ENCODE data around the gene TCEAL1. TPM values are rescaled to one million over a fixed set of nuclear protein-coding genes. Genes with fewer than 3 reads are reported as not detected.

Gene TCEAL1
- total and polyA plus RNA-seq, 4 donors: 23.8 to 33.4 (median 28.2) TPM

DNA sequence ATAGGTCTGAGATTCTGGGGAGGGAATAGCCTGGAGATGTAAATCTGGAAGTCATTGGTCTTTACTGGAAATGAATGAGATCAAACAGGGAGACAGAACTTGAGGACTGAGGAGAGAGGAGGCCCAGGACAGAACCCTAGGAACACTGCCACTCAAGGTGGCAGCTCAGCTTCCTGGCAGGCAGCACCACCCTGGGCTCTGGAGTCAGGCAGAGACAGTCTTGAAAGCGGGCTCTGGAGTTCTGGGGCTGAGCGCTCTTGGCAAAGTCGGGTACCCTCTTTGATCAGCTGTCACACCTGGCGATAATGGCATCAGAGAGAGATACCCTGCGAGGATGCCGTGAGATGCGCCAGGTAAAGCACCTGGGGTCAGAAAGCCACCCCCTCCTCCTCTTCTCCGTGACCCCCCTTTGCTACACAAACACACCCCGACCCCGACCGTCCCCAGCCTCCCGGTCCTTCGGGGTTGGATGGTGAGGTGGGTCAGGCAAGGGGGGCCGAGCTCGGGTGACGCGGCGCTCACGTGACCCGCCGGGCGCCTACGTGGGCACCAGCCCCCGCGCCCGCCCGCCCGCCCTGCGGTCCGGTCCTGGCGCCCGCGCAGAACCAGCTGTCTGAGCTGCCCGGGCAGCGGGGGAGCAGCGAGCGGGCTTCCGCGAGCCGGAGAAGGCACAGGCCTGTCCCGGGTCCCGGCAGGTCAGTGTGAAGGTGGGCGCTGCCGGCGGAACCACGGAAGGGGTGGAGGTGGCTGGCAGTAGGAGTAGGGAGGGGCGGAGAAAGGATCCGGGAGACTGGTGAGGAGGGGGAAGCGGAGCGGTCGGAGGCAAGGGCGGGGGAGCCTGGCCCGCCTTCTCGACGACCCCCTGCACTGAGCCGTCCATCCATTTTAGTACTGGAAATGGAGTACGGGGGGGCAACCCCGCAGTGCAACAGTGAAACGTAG, 21.1 kb upstream of the TCEAL1 start, which contains the start of gene TCEAL3:
TSS of gene TCEAL3 (plus strand) at position 600 of the 942 bp plus-strand sequence. CDS start 1,102 bp downstream, outside the sequence.
- H3K9ac ChIP-seq (ENCODE audit: insufficient read depth in 1 of 2, low read length in 2 of 2): peak within 1 kb of the TSS; percentile 56 to 77
- peak; percentile 70 for ATAC-seq (ENCODE audit: insufficient read depth, low FRiP score)
- peaks cover 0 to 2% (median 0%) of the 10 kb centered on the region in 4 donors for H3K9me3 ChIP-seq (ENCODE audit: control insufficient read depth in 4 of 4, insufficient read depth in 3 of 4, low read length in 3 of 4)
- H3K4me3 ChIP-seq: peak within 1 kb of the TSS; percentile 77
- TF ChIP-seq CTCF (IDR thresholded peaks at IDR 0.05; ENCODE audit: control extremely low read depth, extremely low read depth): no peak
- peak within 1 kb of the TSS; percentile 87 to 94 for H3K27ac ChIP-seq (ENCODE audit: low read depth in 1 of 2, low read length in 1 of 2)
- H3K4me1 ChIP-seq (ENCODE audit: control insufficient read depth in 5 of 5, insufficient read depth in 5 of 5, low read length in 5 of 5): peaks cover 0 to 4% (median 0%) of the 10 kb centered on the region in 5 donors
- H3K27me3 ChIP-seq (ENCODE audit: control insufficient read depth in 3 of 3, insufficient read depth in 3 of 3, low read length in 2 of 3): peaks cover 0 to 18% (median 18%) of the 10 kb centered on the region in 3 donors
- peak; percentile 56 to 70 (median 61) for DNase-seq
- H3K36me3 ChIP-seq (ENCODE audit: control insufficient read depth in 4 of 4, insufficient read depth in 4 of 4, low read length in 4 of 4): no peaks in the 10 kb centered on the region
- 2 to 19% methylated on average over 24 to 59 of the region's 59 CpGs for WGBS, 2 donors

DNA sequence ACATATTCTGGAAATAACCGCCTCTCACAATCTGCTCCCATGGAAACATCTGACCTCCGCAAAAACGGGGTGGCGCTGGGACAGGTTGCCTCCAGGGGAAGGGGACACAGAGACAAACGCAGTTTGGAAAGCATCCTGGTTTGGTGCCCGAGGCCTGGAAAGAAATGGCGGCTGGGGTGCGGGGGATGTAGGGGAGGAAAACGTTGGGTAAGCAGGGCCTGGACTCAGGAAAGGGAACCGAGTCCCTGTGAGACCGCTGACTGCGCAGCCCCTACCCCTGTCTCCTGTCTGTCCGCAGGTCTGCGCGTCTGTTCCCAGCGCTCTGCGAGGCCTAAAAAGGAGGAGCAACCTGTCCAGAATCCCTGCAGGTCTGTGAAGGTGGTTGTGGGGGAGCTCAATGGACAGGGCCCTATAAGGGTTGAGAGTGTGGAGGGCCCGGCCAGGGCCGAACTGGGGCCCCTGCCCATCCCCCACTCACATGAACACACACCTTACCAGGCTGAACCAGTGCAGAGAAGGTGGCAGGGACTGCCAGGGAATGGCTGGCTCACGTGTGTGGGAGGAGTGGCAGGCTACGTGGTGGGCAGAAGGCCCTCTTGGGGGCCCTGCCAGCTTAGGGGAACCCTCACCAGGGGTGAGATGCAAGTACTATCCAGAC, 20.3 kb upstream of the TCEAL1 start:
- peak in 2 of 3 donors; percentile 6 to 15 for DNase-seq
- peaks cover 0 to 2% (median 0%) of the 10 kb centered on the region in 4 donors for H3K9me3 ChIP-seq (ENCODE audit: control insufficient read depth in 4 of 4, insufficient read depth in 3 of 4, low read length in 3 of 4)
- H3K9ac ChIP-seq (ENCODE audit: insufficient read depth in 1 of 2, low read length in 2 of 2): peak overlapping the region; percentile 17 to 26
- peaks cover 0 to 18% (median 16%) of the 10 kb centered on the region in 3 donors for H3K27me3 ChIP-seq (ENCODE audit: control insufficient read depth in 3 of 3, insufficient read depth in 3 of 3, low read length in 2 of 3)
- TF ChIP-seq CTCF (IDR thresholded peaks at IDR 0.05; ENCODE audit: control extremely low read depth, extremely low read depth): no peak
- H3K27ac ChIP-seq (ENCODE audit: low read depth in 1 of 2, low read length in 1 of 2): peak overlapping the region; percentile 87 to 94
- peaks cover 0 to 4% (median 0%) of the 10 kb centered on the region in 5 donors for H3K4me1 ChIP-seq (ENCODE audit: control insufficient read depth in 5 of 5, insufficient read depth in 5 of 5, low read length in 5 of 5)
- WGBS, 2 donors: 11 to 19% methylated on average over 16 to 21 of the region's 21 CpGs
- H3K36me3 ChIP-seq (ENCODE audit: control insufficient read depth in 4 of 4, insufficient read depth in 4 of 4, low read length in 4 of 4): no peaks in the 10 kb centered on the region
- peak overlapping the region; percentile 77 for H3K4me3 ChIP-seq
- peak; percentile 34 for ATAC-seq (ENCODE audit: insufficient read depth, low FRiP score)

GRCh38 chrX:103610282-103610681, 18.5 kb upstream of the TCEAL1 start:
- no peak overlapping the region for H3K27ac ChIP-seq (ENCODE audit: low read depth in 1 of 2, low read length in 1 of 2)
- peaks cover 0 to 1% (median 0%) of the 10 kb centered on the region in 4 donors for H3K36me3 ChIP-seq (ENCODE audit: control insufficient read depth in 4 of 4, insufficient read depth in 4 of 4, low read length in 4 of 4)
- no peak for DNase-seq
- H3K4me3 ChIP-seq: no peak overlapping the region
- TF ChIP-seq CTCF (IDR thresholded peaks at IDR 0.05; ENCODE audit: control extremely low read depth, extremely low read depth): no peak
- H3K9ac ChIP-seq (ENCODE audit: insufficient read depth in 1 of 2, low read length in 2 of 2): no peak overlapping the region
- peaks cover 0 to 2% (median 0%) of the 10 kb centered on the region in 4 donors for H3K9me3 ChIP-seq (ENCODE audit: control insufficient read depth in 4 of 4, insufficient read depth in 3 of 4, low read length in 3 of 4)
- peaks cover 0 to 16% (median 14%) of the 10 kb centered on the region in 3 donors for H3K27me3 ChIP-seq (ENCODE audit: control insufficient read depth in 3 of 3, insufficient read depth in 3 of 3, low read length in 2 of 3)
- ATAC-seq (ENCODE audit: insufficient read depth, low FRiP score): no peak
- H3K4me1 ChIP-seq (ENCODE audit: control insufficient read depth in 5 of 5, insufficient read depth in 5 of 5, low read length in 5 of 5): peaks cover 0 to 4% (median 0%) of the 10 kb centered on the region in 5 donors
- WGBS, 2 donors: 61 to 94% methylated on average over 1 of the region's 1 CpG

Measured in lung (tissue), 12 donors.